ENCODE results near the gene LPP.

The LPP gene

GRCh38 chr3:188137051-188137450 lies 16.9 kb upstream of the LPP start:
- no peak for DNase-seq (ENCODE audit: low read depth)

GRCh38 chr3:188139466-188139865 lies 14.5 kb upstream of the LPP start:
- no peak for DNase-seq (ENCODE audit: low read depth)

- no peak for DNase-seq (ENCODE audit: low read depth)
These were observed 7.7 kb upstream of the LPP start for GRCh38 chr3:188146219-188146618.

GRCh38 chr3:188147782-188148181 lies 6.2 kb upstream of the LPP start:
- no peak for DNase-seq (ENCODE audit: low read depth)

GRCh38 chr3:188148318-188148717 lies 5.6 kb upstream of the LPP start:
- DNase-seq (ENCODE audit: low read depth) = no peak

GRCh38 chr3:188149587-188149986 lies 4.4 kb upstream of the LPP start:
- no peak for DNase-seq (ENCODE audit: low read depth)

- DNase-seq (ENCODE audit: low read depth) = no peak
These were observed 3.0 kb upstream of the LPP start for GRCh38 chr3:188150982-188151381.

- no peak for DNase-seq (ENCODE audit: low read depth)
These were observed 2.5 kb upstream of the LPP start for GRCh38 chr3:188151438-188151837.

GRCh38 chr3:188152660-188153436 lies 1.1 kb upstream of the LPP start:
- no peak for DNase-seq (ENCODE audit: low read depth)

GRCh38 chr3:188153437-188154013 lies 432 bp upstream of the LPP start:
- DNase-seq (ENCODE audit: low read depth) = peak; percentile 18

- DNase-seq (ENCODE audit: low read depth) = no peak
These were observed 1.0 kb downstream of the LPP start for GRCh38 chr3:188154809-188155574.

- no peak for DNase-seq (ENCODE audit: low read depth)
These were observed 2.1 kb downstream of the LPP start for GRCh38 chr3:188156056-188156455.

GRCh38 chr3:188157407-188157806 lies 3.5 kb downstream of the LPP start:
- no peak for DNase-seq (ENCODE audit: low read depth)

- DNase-seq (ENCODE audit: low read depth) = no peak
These were observed 4.0 kb downstream of the LPP start for GRCh38 chr3:188157971-188158370.

GRCh38 chr3:188158731-188159310 lies 4.9 kb downstream of the LPP start:
- DNase-seq (ENCODE audit: low read depth) = no peak

- DNase-seq (ENCODE audit: low read depth) = no peak
These were observed 6.8 kb downstream of the LPP start for GRCh38 chr3:188160751-188161150.

GRCh38 chr3:188164248-188164687 lies 10.3 kb downstream of the LPP start:
- no peak for DNase-seq (ENCODE audit: low read depth)

- no peak for DNase-seq (ENCODE audit: low read depth)
These were observed 11.6 kb downstream of the LPP start for GRCh38 chr3:188165596-188165995.

- no peak for DNase-seq (ENCODE audit: low read depth)
These were observed 12.5 kb downstream of the LPP start for GRCh38 chr3:188166441-188166840.

GRCh38 chr3:188168186-188168585 lies 14.2 kb downstream of the LPP start:
- no peak for DNase-seq (ENCODE audit: low read depth)

GRCh38 chr3:188168648-188169047 lies 14.7 kb downstream of the LPP start:
- no peak for DNase-seq (ENCODE audit: low read depth)

GRCh38 chr3:188169830-188170455 lies 16.0 kb downstream of the LPP start:
- DNase-seq (ENCODE audit: low read depth) = no peak

Measured in stimulated activated CD8-positive, alpha-beta memory T cell treated with anti-CD3 and anti-CD28 coated beads, Interleukin-12 subunit alpha, Interleukin-12 subunit beta, amount 100 ng/mL, for 4 hours (primary cell).